K562 (cell line): Measurements from ENCODE around the gene NOS1. TPM values are rescaled to one million over a fixed set of nuclear protein-coding genes. Genes with fewer than 3 reads are reported as not detected.

Experiments used
- ATAC-seq: fragments of 200-7000 bp; cut with Tn5 transposase; 3 replicates; pipeline ENCODE4 v1.9.1; 2020; ENCODE audit warnings: moderate library complexity
- BruUV-seq: library from RNA; stranded (reverse); fragments of 400-500 nt; replicated peaks from 2 replicates; lab custom pipeline; 2021; lab: Mats Ljungman, UMichigan
- CTCF ChIA-PET: fragments of 300-600 bp; formaldehyde crosslinking; extraction: SDS; loops from one replicate; lab custom pipeline; 2021; ENCODE audit warnings: low intra/inter-chr PET ratio; lab: Yijun Ruan, JAX
- POLR2A ChIA-PET: fragments of 300-600, 350-650 bp; sonication (Branson Sonifier 250); formaldehyde crosslinking; extraction: SDS; loops from one replicate; lab custom pipeline; 2021; ENCODE audit warnings: antibody characterized with exemption, inconsistent platforms; lab: Yijun Ruan, JAX
- DNase-seq, 4 experiments: peaks; one replicate each; pipeline versions ENCODE4 v3.0.0 to v3.0.0-alpha.2; 2011 to 2018; ENCODE audit warnings: low spot score in 3 of 4, mixed read lengths in 3 of 4; ENCODE audit errors: extremely low read depth in 1 of 4
- FAIRE-seq: peaks from 2 replicates; lab custom pipeline; 2011; peaks lifted over from hg19 to GRCh38; lab: Jason Lieb, UNC
- H2AFZ ChIP-seq: 2 replicates; pipeline ENCODE4 v1.6.0; 2011; ENCODE audit warnings: low read depth, low read length, control low read depth, inconsistent platforms
- H3K27ac ChIP-seq: fragments of 200-600 bp; 3 replicates; pipeline ENCODE4 v1.8.0; 2011; ENCODE audit warnings: low read depth, mild to moderate bottlenecking, control low read depth, inconsistent platforms, low read length, moderate library complexity, mixed read lengths; ENCODE audit errors: extremely low read depth
- H3K27me3 ChIP-seq, 2 experiments: fragments of 300-600 bp in 1 of 2; 2 replicates in 1 of 2; 3 replicates in 1 of 2; pipeline versions ENCODE4 v1.6.0 to v1.8.0; 2011; ENCODE audit warnings: inconsistent platforms in 2 of 2, low read length in 2 of 2, mild to moderate bottlenecking in 1 of 2, mixed read lengths in 1 of 2, moderate library complexity in 1 of 2; ENCODE audit not compliant: control insufficient read depth in 2 of 2, insufficient read depth in 2 of 2
- H3K36me3 ChIP-seq: fragments of 300-600 bp; 3 replicates; pipeline ENCODE4 v1.8.0; 2011; ENCODE audit warnings: mild to moderate bottlenecking, low read length, inconsistent platforms; ENCODE audit not compliant: control insufficient read depth, insufficient read depth
- H3K4me1 ChIP-seq, 2 experiments: fragments of 200-600 bp in 1 of 2; replicated peaks in 1 of 2; 2 replicates in 1 of 2; 3 replicates in 1 of 2; pipeline versions ENCODE4 v1.5.1 to v1.8.0; 2011; ENCODE audit warnings: inconsistent platforms in 2 of 2, low read length in 2 of 2, mild to moderate bottlenecking in 1 of 2, mixed read lengths in 1 of 2, moderate library complexity in 1 of 2; ENCODE audit not compliant: control insufficient read depth in 2 of 2, insufficient read depth in 2 of 2
- H3K4me2 ChIP-seq: 2 replicates; pipeline ENCODE4 v1.6.1; 2011; ENCODE audit warnings: low read length, control low read depth, inconsistent platforms, mixed read lengths; ENCODE audit not compliant: insufficient read depth
- H3K4me3 ChIP-seq: fragments of 200-600 bp; sonication (generic), shearing (Covaris generic); 2 replicates; pipeline ENCODE4 v1.5.1; 2016; ENCODE audit warnings: control low read depth, inconsistent platforms
- H3K79me2 ChIP-seq: fragments of 200-600 bp; 3 replicates; pipeline ENCODE4 v1.8.0; 2011; ENCODE audit warnings: low read length, inconsistent platforms; ENCODE audit not compliant: control insufficient read depth, insufficient read depth
- H3K9ac ChIP-seq, 2 experiments: 2 replicates each; pipeline versions ENCODE4 v1.6.0 to v1.6.1; 2011; ENCODE audit warnings: low read depth in 2 of 2, low read length in 2 of 2, control low read depth in 1 of 2, inconsistent platforms in 1 of 2, mild to moderate bottlenecking in 1 of 2, mixed read lengths in 1 of 2; ENCODE audit not compliant: insufficient read depth in 1 of 2
- H3K9me1 ChIP-seq: one replicate; pipeline ENCODE4 v1.6.0; 2011; ENCODE audit warnings: inconsistent platforms, mild to moderate bottlenecking, low read length, moderate library complexity; ENCODE audit not compliant: control insufficient read depth, insufficient read depth
- H3K9me3 ChIP-seq: replicated peaks from 2 replicates; pipeline ENCODE4 v1.5.1; 2011; ENCODE audit warnings: low read depth, low read length, inconsistent platforms; ENCODE audit not compliant: control insufficient read depth, insufficient read depth
- H4K20me1 ChIP-seq: replicated peaks from 2 replicates; pipeline ENCODE4 v1.6.1; 2011; ENCODE audit warnings: low read length, inconsistent platforms, mixed read lengths; ENCODE audit not compliant: control insufficient read depth, insufficient read depth
- CEBPB ChIP-seq: fragments of 450-650 bp; IDR thresholded peaks from 2 replicates; pipeline ENCODE4 v1.6.1; 2016; ENCODE audit warnings: missing genetic modification characterization, missing compliant biosample characterization
- ESRRB ChIP-seq: fragments of 250-450 bp; sonication (Bioruptor Pico); IDR thresholded peaks from 2 replicates; pipeline ENCODE4 v1.5.0; 2020; ENCODE audit warnings: mild to moderate bottlenecking, moderate library complexity, borderline replicate concordance
- GABPA ChIP-seq: fragments of 200-800 bp; sonication (Bioruptor generic); conservative IDR thresholded peaks from 2 replicates; pipeline ENCODE4 v1.6.1; 2016; ENCODE audit warnings: low read depth, missing genetic modification characterization, missing compliant biosample characterization
- HSF4 ChIP-seq: fragments of 250-450 bp; sonication (Bioruptor Pico); IDR thresholded peaks from 2 replicates; pipeline ENCODE4 v2.1.2; 2022; ENCODE audit warnings: mild to moderate bottlenecking, moderate library complexity, borderline replicate concordance
- KDM1A ChIP-seq, 2 experiments: fragments of 450-650 bp; IDR thresholded peaks; 2 replicates each; pipeline ENCODE4 v1.6.1; 2016; ENCODE audit warnings: mild to moderate bottlenecking in 2 of 2
- NCOA2 ChIP-seq, 2 experiments: fragments of 450-650 bp; IDR thresholded peaks; 2 replicates each; pipeline ENCODE4 v1.6.1; 2018; ENCODE audit warnings: mild to moderate bottlenecking in 2 of 2, moderate library complexity in 1 of 2; ENCODE audit not compliant: partially characterized antibody in 2 of 2
- PHB ChIP-seq: fragments of 250-450 bp; sonication (Bioruptor Pico); IDR thresholded peaks from 2 replicates; pipeline ENCODE4 v1.5.0; 2021
- PHF21A ChIP-seq: fragments of 450-650 bp; IDR thresholded peaks from 2 replicates; pipeline ENCODE4 v1.6.1; 2017; ENCODE audit warnings: low read depth, borderline replicate concordance
- RHOXF2B ChIP-seq: fragments of 250-450 bp; sonication (Bioruptor Pico); conservative IDR thresholded peaks from 2 replicates; pipeline ENCODE4 v1.5.1; 2021
- SMARCA4 ChIP-seq: fragments of 450-650 bp; IDR thresholded peaks from 2 replicates; pipeline ENCODE4 v1.6.1; 2016
- TAF7 ChIP-seq: fragments of 450-650 bp; IDR thresholded peaks from 2 replicates; pipeline ENCODE4 v1.6.1; 2016; ENCODE audit warnings: missing genetic modification characterization, missing compliant biosample characterization
- THRAP3 ChIP-seq: fragments of 450-650 bp; IDR thresholded peaks from 2 replicates; pipeline ENCODE4 v1.6.1; 2016; ENCODE audit warnings: mild to moderate bottlenecking, inconsistent platforms, borderline replicate concordance
- ZFPM2 ChIP-seq: fragments of 250-450 bp; sonication (Bioruptor Pico); IDR thresholded peaks from 2 replicates; pipeline ENCODE4 v1.5.1; 2022; ENCODE audit warnings: mild to moderate bottlenecking
- ZNF830 ChIP-seq: fragments of 250-450 bp; sonication (Bioruptor Pico); IDR thresholded peaks from 2 replicates; pipeline ENCODE4 v1.5.0; 2021; ENCODE audit warnings: mild to moderate bottlenecking
- WGBS: fragments of 100-300 bp; shearing (Covaris generic); methylation state at CpG from one replicate; pipeline ENCODE4 v1.1.6; 2016; ENCODE audit warnings: low coverage, mixed read lengths; ENCODE audit not compliant: insufficient coverage; ENCODE audit errors: missing lambda C conversion rate; 5-methylcytosine and 5-hydroxymethylcytosine counted together
- in situ Hi-C: fragments of 300-500 bp; cut with MboI; formaldehyde crosslinking; loops from 4 replicates; pipeline ENCODE4 v1.15.0; 2018; ENCODE audit warnings: inconsistent platforms, mixed read lengths
- intact Hi-C: fragments of 100-400 bp; cut with micrococcal nuclease; formaldehyde crosslinking; loops from 2 replicates; pipeline ENCODE4 v1.14.2; 2022
- polyA plus RNA-seq, 8 experiments: library from polyadenylated mRNA; depleted of rRNA in 4 of 8; stranded (reverse) in 5 of 8; unstranded in 3 of 8; fragments of >200 nt; fragmentation: Nextera tagmentation in 2 of 8; fragmentation: Illumina TruSeq in 1 of 8; extraction: Ambion mirVana in 2 of 8; extraction: Trizol in 1 of 8; gene quantifications; 2 replicates each; pipeline versions ENCODE4 v1.2.1 to v1.2.3, GENCODE V29; 2011 to 2014; ENCODE audit warnings: inconsistent platforms in 1 of 8, missing spikeins in 1 of 8
- total RNA-seq, 7 experiments: library from RNA; depleted of rRNA in 6 of 7; stranded (reverse); fragments of >200 nt in 6 of 7; fragmentation: Illumina TruSeq in 2 of 7; extraction: Trizol in 2 of 7; gene quantifications; 2 replicates each; pipeline versions ENCODE4 v1.2.1 to v1.2.3, GENCODE V29; 2011 to 2021; ENCODE audit warnings: low replicate concordance in 1 of 7
- TF ChIP-seq, protein P1 (sequence below): fragments of 450-650 bp; formaldehyde crosslinking; IDR thresholded peaks from 2 replicates; pipeline ENCODE4 v1.4.0; 2022; ENCODE audit warnings: missing genetic modification characterization
- TF ChIP-seq, protein P2 (sequence below): sonication (generic); formaldehyde crosslinking; IDR thresholded peaks from 2 replicates; pipeline ENCODE4 v1.9.0; 2022; ENCODE audit warnings: mild to moderate bottlenecking, missing genetic modification reagents
- TF ChIP-seq, protein P3 (sequence below): sonication (generic); formaldehyde crosslinking; IDR thresholded peaks from 2 replicates; pipeline ENCODE4 v1.4.0; 2020; ENCODE audit warnings: mild to moderate bottlenecking, missing genetic modification reagents
- TF ChIP-seq, protein P4 (sequence below): fragments of 250-450 bp; sonication (Bioruptor Pico); IDR thresholded peaks from 2 replicates; pipeline ENCODE4 v1.4.0; 2020; ENCODE audit warnings: borderline replicate concordance

Gene NOS1
- total and polyA plus RNA-seq, 9 of the 15 experiments (the other 6 are each of a cell fraction or from before 2014, with no cell fraction given), result not detected

DNA sequence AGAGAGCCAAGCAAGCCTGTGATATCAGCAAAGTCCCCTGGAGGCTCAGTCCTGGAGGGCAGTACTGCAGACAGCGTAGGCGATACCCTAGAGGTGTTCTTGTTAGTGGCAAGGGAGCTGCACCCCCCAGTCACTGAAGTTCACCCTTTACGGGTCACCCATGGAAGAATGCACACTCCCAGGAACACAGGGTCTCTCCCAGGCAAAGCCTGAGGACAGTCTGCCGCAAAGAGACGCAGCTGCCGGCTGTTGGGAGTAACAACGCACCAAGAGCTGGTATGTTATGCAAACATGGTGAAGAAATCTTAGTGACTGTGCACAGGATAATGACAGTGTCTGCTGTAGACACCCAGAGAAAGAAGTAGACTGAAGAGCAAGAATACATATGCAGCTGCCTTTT is 43.5 kb upstream of the NOS1 start (continued):
- TF ChIP-seq GABPA (no peak), HSF4 (CRISPR knock-in tag) (no peak), NCOA2 (IDR thresholded peaks at IDR 0.05; ENCODE audit: partially characterized antibody in 2 of 2) (no peak), RHOXF2B (CRISPR knock-in tag) (no peak), PHF21A (no peak), ZNF830 (CRISPR knock-in tag) (no peak)

DNA sequence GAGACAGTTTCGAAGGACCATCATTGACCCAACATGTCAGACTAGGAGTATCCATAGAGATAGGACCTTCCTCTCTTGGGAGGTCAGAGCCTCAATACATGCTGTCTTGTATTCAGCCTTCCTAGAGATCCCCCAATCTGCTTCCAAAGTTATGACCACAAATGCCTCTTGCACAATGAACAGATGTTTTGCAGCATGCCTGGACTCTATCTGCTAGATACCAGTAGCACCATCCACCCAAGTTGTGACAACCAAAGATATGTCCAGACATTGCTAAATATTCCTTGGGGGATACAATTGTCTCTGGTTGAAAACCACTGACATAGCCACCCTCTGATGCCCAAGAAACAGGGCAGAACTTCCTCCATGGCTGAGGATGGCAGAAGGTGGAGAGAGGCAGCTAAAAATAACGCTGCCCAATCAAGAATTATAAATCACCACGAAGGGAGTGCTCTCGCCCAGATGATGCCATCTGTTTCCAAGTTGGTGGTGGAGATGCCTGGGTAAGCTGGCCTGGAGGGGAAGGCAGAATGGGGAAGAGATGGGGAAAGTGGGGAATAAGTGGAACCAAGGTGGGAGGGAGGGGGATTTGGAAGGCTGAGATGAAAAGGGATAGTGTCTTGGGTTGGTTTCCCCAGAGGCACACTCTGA is 42.9 kb upstream of the NOS1 start:
- no TSS peak for BruUV-seq
- Histone ChIP-seq H2AFZ (no peak overlapping the region), H3K9me3 (no peaks in the 10 kb centered on the region), H3K9ac (no peak overlapping the region), H3K27ac (no peak overlapping the region), H3K4me1 (no peaks in the 10 kb centered on the region), H3K9me1 (no peaks in the 10 kb centered on the region), H3K4me2 (no peak overlapping the region), H3K4me3 (no peak overlapping the region), H3K79me2 (no peaks in the 10 kb centered on the region), H3K36me3 (no peaks in the 10 kb centered on the region), H3K27me3 (no peaks in the 10 kb centered on the region; a peak in 1 of 5 replicates), H4K20me1 (no peaks in the 10 kb centered on the region)
- ChIA-PET POLR2A (interaction anchor here (1.6 kb wide), 1 partner anchor 9 kb away, joined by 6 read pairs; no protein-coding TSS in a partner anchor), CTCF (no interaction called here)
- 0% methylated on average over 4 of the region's 4 CpGs for WGBS
- ATAC-seq, result no peak
- no peak for FAIRE-seq
- intact Hi-C loops (no loop called here), in situ Hi-C loops (no loop called here)
- no peak for DNase-seq
- TF ChIP-seq ESRRB (CRISPR knock-in tag) (no peak), TAF7 (tag) (no peak), KDM1A (IDR thresholded peaks at IDR 0.05) (no peak), PHB (CRISPR knock-in tag) (no peak), ZFPM2 (CRISPR knock-in tag) (no peak), SMARCA4 (no peak), THRAP3 (no peak), CEBPB (tag) (no peak)
- TF ChIP-seq, protein P1, sequence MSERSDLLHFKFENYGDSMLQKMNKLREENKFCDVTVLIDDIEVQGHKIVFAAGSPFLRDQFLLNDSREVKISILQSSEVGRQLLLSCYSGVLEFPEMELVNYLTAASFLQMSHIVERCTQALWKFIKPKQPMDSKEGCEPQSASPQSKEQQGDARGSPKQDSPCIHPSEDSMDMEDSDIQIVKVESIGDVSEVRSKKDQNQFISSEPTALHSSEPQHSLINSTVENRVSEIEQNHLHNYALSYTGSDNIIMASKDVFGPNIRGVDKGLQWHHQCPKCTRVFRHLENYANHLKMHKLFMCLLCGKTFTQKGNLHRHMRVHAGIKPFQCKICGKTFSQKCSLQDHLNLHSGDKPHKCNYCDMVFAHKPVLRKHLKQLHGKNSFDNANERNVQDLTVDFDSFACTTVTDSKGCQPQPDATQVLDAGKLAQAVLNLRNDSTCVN (CRISPR knock-in tag), result no peak
- TF ChIP-seq, protein P2, sequence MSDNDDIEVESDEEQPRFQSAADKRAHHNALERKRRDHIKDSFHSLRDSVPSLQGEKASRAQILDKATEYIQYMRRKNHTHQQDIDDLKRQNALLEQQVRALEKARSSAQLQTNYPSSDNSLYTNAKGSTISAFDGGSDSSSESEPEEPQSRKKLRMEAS (CRISPR knock-in tag), result no peak
- TF ChIP-seq, protein P3, sequence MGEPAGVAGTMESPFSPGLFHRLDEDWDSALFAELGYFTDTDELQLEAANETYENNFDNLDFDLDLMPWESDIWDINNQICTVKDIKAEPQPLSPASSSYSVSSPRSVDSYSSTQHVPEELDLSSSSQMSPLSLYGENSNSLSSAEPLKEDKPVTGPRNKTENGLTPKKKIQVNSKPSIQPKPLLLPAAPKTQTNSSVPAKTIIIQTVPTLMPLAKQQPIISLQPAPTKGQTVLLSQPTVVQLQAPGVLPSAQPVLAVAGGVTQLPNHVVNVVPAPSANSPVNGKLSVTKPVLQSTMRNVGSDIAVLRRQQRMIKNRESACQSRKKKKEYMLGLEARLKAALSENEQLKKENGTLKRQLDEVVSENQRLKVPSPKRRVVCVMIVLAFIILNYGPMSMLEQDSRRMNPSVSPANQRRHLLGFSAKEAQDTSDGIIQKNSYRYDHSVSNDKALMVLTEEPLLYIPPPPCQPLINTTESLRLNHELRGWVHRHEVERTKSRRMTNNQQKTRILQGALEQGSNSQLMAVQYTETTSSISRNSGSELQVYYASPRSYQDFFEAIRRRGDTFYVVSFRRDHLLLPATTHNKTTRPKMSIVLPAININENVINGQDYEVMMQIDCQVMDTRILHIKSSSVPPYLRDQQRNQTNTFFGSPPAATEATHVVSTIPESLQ, result no peak
- TF ChIP-seq, protein P4, sequence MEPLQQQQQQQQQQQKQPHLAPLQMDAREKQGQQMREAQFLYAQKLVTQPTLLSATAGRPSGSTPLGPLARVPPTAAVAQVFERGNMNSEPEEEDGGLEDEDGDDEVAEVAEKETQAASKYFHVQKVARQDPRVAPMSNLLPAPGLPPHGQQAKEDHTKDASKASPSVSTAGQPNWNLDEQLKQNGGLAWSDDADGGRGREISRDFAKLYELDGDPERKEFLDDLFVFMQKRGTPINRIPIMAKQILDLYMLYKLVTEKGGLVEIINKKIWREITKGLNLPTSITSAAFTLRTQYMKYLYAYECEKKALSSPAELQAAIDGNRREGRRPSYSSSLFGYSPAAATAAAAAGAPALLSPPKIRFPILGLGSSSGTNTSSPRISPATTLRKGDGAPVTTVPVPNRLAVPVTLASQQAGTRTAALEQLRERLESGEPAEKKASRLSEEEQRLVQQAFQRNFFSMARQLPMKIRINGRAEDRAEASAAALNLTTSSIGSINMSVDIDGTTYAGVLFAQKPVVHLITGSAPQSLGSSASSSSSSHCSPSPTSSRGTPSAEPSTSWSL, result no peak
